H1 (cell line): ENCODE measurements around the gene SCAP. TPM values are rescaled to one million over a fixed set of nuclear protein-coding genes. Genes with fewer than 3 reads are reported as not detected.

ENCODE experiments used
- CHD1 ChIP-seq: IDR thresholded peaks from 2 replicates; pipeline ENCODE4 v1.6.1; 2012; ENCODE audit warnings: low read depth, low read length, improper control_type of control experiment
- FOSL1 ChIP-seq: IDR thresholded peaks from 2 replicates; pipeline ENCODE4 v1.6.1; 2011; ENCODE audit warnings: mild to moderate bottlenecking, low read depth, low read length, moderate library complexity; ENCODE audit not compliant: insufficient read depth
- GABPA ChIP-seq: IDR thresholded peaks from 2 replicates; pipeline ENCODE4 v1.6.1; 2011; ENCODE audit warnings: mild to moderate bottlenecking, low read length, moderate library complexity, borderline replicate concordance; ENCODE audit not compliant: insufficient read depth
- RAD21 ChIP-seq, 2 experiments: IDR thresholded peaks in 1 of 2; conservative IDR thresholded peaks in 1 of 2; 2 replicates each; pipeline ENCODE4 v1.6.1; 2011; ENCODE audit warnings: low read depth in 2 of 2, low read length in 2 of 2, improper control_type of control experiment in 1 of 2, inconsistent platforms in 1 of 2, mild to moderate bottlenecking in 1 of 2, moderate library complexity in 1 of 2
- RBBP5 ChIP-seq: IDR thresholded peaks from 2 replicates; pipeline ENCODE4 v1.7.1; 2012; ENCODE audit warnings: low read depth, mild to moderate bottlenecking, inconsistent platforms, low read length, moderate library complexity, borderline replicate concordance
- RFX5 ChIP-seq: IDR thresholded peaks from 2 replicates; pipeline ENCODE4 v1.6.1; 2011; ENCODE audit warnings: low read depth, low read length, improper control_type of control experiment, borderline replicate concordance
- SAP30 ChIP-seq: fragments of 300-600 bp; sonication (generic); IDR thresholded peaks from 2 replicates; pipeline ENCODE4 v1.7.1; 2012; ENCODE audit warnings: low read length, moderate library complexity, mild to moderate bottlenecking, inconsistent platforms; ENCODE audit not compliant: insufficient read depth, insufficient replicate concordance
- SIX5 ChIP-seq: IDR thresholded peaks from 2 replicates; pipeline ENCODE4 v1.6.1; 2011; ENCODE audit warnings: mild to moderate bottlenecking, low read depth, low read length
- YY1 ChIP-seq: IDR thresholded peaks from 2 replicates; pipeline ENCODE4 v1.6.1; 2011; ENCODE audit warnings: low read depth, mild to moderate bottlenecking, low read length
- polyA plus RNA-seq, 7 experiments: library from polyadenylated mRNA; depleted of rRNA in 3 of 7; stranded (reverse) in 5 of 7; unstranded in 2 of 7; fragments of >200 nt in 5 of 7; fragments of 200-250 nt in 2 of 7; gene quantifications; 1 replicate in 5 of 7; 2 replicates in 1 of 7; 4 replicates in 1 of 7; pipeline versions ENCODE4 v1.2.1 to v1.2.3, GENCODE V29; 2011 to 2013; ENCODE audit warnings: missing spikeins in 2 of 7, mixed read lengths in 2 of 7
- total RNA-seq: library from RNA; stranded (reverse); fragmentation: NEBNext Ultra II Directional; extraction: Animal tissue kit (Norgen Biotek cat#: 25700); gene quantifications from 2 replicates; pipeline ENCODE4 v1.2.1, GENCODE V29; 2021
- TF ChIP-seq, protein P1 (sequence below): fragments of 300-600 bp; sonication (generic); IDR thresholded peaks from 2 replicates; pipeline ENCODE4 v1.7.1; 2012; ENCODE audit warnings: low read length, moderate library complexity, mild to moderate bottlenecking, inconsistent platforms; ENCODE audit not compliant: insufficient replicate concordance
- TF ChIP-seq, protein P2 (sequence below): IDR thresholded peaks from 2 replicates; pipeline ENCODE4 v1.6.1; 2012; ENCODE audit warnings: inconsistent platforms

SCAP gene
- total and polyA plus RNA-seq, 2 of the 8 experiments (the other 6 are each of a cell fraction or from before 2014, with no cell fraction given), result 74.0 to 114 TPM

DNA sequence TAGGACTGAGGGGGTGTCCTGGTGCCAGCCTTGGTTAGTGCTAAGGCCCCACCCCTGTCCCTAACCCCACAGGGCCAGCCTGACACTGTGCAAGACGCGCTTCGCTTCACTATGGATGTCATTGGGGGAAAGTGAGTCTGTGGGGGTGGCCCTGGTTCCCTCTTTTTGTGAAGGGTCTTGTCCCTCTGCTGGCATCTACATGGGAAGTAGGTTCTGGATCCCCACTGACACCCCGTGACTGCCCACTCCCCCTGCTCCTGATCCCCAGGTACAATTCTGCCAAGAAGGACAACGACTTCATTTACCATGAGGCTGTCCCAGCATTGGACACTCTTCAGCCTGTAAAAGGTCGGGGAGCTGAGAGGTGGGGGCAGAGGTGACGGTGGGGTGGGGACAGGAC is 68.5 kb downstream of the SCAP start (continued):
- TF ChIP-seq, protein P1, sequence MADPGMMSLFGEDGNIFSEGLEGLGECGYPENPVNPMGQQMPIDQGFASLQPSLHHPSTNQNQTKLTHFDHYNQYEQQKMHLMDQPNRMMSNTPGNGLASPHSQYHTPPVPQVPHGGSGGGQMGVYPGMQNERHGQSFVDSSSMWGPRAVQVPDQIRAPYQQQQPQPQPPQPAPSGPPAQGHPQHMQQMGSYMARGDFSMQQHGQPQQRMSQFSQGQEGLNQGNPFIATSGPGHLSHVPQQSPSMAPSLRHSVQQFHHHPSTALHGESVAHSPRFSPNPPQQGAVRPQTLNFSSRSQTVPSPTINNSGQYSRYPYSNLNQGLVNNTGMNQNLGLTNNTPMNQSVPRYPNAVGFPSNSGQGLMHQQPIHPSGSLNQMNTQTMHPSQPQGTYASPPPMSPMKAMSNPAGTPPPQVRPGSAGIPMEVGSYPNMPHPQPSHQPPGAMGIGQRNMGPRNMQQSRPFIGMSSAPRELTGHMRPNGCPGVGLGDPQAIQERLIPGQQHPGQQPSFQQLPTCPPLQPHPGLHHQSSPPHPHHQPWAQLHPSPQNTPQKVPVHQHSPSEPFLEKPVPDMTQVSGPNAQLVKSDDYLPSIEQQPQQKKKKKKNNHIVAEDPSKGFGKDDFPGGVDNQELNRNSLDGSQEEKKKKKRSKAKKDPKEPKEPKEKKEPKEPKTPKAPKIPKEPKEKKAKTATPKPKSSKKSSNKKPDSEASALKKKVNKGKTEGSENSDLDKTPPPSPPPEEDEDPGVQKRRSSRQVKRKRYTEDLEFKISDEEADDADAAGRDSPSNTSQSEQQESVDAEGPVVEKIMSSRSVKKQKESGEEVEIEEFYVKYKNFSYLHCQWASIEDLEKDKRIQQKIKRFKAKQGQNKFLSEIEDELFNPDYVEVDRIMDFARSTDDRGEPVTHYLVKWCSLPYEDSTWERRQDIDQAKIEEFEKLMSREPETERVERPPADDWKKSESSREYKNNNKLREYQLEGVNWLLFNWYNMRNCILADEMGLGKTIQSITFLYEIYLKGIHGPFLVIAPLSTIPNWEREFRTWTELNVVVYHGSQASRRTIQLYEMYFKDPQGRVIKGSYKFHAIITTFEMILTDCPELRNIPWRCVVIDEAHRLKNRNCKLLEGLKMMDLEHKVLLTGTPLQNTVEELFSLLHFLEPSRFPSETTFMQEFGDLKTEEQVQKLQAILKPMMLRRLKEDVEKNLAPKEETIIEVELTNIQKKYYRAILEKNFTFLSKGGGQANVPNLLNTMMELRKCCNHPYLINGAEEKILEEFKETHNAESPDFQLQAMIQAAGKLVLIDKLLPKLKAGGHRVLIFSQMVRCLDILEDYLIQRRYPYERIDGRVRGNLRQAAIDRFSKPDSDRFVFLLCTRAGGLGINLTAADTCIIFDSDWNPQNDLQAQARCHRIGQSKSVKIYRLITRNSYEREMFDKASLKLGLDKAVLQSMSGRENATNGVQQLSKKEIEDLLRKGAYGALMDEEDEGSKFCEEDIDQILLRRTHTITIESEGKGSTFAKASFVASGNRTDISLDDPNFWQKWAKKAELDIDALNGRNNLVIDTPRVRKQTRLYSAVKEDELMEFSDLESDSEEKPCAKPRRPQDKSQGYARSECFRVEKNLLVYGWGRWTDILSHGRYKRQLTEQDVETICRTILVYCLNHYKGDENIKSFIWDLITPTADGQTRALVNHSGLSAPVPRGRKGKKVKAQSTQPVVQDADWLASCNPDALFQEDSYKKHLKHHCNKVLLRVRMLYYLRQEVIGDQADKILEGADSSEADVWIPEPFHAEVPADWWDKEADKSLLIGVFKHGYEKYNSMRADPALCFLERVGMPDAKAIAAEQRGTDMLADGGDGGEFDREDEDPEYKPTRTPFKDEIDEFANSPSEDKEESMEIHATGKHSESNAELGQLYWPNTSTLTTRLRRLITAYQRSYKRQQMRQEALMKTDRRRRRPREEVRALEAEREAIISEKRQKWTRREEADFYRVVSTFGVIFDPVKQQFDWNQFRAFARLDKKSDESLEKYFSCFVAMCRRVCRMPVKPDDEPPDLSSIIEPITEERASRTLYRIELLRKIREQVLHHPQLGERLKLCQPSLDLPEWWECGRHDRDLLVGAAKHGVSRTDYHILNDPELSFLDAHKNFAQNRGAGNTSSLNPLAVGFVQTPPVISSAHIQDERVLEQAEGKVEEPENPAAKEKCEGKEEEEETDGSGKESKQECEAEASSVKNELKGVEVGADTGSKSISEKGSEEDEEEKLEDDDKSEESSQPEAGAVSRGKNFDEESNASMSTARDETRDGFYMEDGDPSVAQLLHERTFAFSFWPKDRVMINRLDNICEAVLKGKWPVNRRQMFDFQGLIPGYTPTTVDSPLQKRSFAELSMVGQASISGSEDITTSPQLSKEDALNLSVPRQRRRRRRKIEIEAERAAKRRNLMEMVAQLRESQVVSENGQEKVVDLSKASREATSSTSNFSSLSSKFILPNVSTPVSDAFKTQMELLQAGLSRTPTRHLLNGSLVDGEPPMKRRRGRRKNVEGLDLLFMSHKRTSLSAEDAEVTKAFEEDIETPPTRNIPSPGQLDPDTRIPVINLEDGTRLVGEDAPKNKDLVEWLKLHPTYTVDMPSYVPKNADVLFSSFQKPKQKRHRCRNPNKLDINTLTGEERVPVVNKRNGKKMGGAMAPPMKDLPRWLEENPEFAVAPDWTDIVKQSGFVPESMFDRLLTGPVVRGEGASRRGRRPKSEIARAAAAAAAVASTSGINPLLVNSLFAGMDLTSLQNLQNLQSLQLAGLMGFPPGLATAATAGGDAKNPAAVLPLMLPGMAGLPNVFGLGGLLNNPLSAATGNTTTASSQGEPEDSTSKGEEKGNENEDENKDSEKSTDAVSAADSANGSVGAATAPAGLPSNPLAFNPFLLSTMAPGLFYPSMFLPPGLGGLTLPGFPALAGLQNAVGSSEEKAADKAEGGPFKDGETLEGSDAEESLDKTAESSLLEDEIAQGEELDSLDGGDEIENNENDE, result no peak
- TF ChIP-seq SAP30 (no peak), FOSL1 (no peak), GABPA (no peak), YY1 (no peak), CHD1 (no peak), RBBP5 (no peak), RFX5 (no peak), SIX5 (no peak), RAD21 (IDR thresholded peaks at IDR 0.05 in 1 of 2, conservative IDR thresholded peaks at IDR 0.05 in 1 of 2; ENCODE audit: low read depth in 2 of 2, low read length in 2 of 2) (no peak)
- TF ChIP-seq, protein P2, sequence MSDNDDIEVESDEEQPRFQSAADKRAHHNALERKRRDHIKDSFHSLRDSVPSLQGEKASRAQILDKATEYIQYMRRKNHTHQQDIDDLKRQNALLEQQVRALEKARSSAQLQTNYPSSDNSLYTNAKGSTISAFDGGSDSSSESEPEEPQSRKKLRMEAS, result no peak
